ENCODE data around the gene HACE1.
A peak's percentile ranks its signal among the peaks of the same experiment; 100 is the strongest.
"Not testable (repeated sequence)": the region's sequence is repeated elsewhere in the genome, so short reads cannot be mapped to it uniquely, and the experiment has no call there.

The HACE1 gene

DNA sequence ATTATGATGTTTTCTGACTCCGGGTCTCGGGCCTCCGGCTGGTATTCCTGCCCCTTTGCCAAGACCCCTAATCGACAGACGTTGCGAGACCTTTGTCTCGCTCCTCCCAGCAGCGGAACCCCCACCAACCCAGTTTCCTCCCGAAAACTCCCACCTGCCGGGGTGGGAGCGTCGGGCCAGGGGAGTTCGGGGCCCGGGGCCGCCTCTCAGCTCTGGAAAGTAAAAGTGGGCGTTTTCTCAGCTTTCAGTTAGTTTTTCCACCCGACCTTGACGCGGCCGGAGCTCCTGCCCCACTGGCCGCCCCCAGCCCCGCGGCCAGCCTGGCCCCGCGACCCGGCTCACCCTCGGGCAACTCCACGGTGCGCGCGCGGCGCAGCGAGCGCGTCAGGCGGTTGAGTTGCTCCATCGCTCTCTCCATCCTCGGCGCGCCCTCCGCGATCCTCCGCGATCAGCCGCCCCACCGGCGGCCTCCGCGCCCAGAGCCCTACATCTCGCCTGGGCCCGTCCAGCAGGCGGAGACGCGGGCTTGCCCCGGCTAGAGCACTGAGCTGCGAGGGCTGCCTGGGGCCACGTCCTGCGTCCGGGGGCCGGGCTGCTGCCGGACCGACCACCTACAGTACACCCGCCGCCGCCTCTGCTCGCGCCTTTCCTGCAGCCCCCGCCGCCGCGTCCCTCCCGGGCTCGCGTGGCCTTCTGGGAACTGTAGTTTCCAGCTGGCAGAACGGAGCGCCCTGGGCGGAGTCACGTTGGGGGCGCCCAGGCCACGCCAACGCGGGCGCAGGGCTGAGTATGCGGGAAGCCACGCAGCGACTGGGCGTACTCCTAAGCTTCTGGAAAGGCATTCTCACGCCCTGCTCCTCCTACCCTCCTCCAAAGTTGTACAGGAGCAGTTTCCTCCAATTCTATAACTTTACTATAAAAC, at the start of gene HACE1:
Gene HACE1 (minus strand): TSS at position 695 of the 922 bp plus-strand sequence. CDS start 277 bp downstream, at position 418.
- peak; percentile 86 for DNase-seq (ENCODE audit: low read depth)

- no peak for DNase-seq (ENCODE audit: low read depth)
These were observed 49.3 kb upstream of the HACE1 start for GRCh38 chr6:104908888-104909525.

- DNase-seq (ENCODE audit: low read depth) = no peak
These were observed 48.5 kb upstream of the HACE1 start for GRCh38 chr6:104908031-104908887.

GRCh38 chr6:104898893-104899292, 39.2 kb upstream of the HACE1 start:
- not testable (repeated sequence) for DNase-seq (ENCODE audit: low read depth)

DNA sequence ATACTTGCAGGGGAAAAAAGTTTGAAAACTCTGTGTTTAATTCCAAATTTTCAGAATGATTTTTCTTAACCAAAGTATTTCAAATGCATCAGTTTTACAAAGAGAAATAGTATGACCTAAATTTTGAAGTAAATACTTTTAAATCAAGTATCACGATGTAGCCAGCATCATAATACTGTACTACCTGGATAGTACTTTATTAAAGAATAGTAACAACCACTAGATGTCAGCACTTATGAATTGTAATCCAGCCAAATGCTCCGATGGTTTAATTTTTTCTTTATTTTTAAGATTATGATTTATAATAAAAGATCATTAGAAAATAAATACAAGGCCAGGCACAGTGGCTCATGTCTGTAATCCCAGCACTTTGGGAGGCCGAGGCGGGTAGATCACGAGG, 37.2 kb upstream of the HACE1 start:
- DNase-seq (ENCODE audit: low read depth) = no peak

DNA sequence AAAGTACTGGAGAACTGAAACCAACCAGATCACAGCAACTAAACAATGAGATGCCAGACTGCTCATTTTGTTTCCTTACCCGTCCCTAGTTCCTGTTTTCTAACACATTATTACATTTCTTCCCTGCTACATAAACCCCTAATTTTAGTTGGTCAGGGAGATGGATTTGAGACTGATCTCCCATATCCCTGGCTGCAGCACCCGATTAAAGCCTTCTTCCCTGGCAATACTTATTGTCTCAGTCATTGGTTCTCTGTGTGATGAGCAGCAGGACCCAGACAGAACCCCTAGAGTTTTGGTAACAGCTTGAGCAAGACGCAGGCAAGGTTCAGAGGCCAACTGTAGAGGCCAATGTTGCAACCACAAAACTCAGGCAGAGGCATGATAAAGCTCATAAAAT, 28.3 kb upstream of the HACE1 start:
- DNase-seq (ENCODE audit: low read depth) = no peak

GRCh38 chr6:104887350-104887749, 27.6 kb upstream of the HACE1 start:
- no peak for DNase-seq (ENCODE audit: low read depth)

GRCh38 chr6:104885518-104886043, 25.9 kb upstream of the HACE1 start:
- DNase-seq (ENCODE audit: low read depth) = no peak

DNA sequence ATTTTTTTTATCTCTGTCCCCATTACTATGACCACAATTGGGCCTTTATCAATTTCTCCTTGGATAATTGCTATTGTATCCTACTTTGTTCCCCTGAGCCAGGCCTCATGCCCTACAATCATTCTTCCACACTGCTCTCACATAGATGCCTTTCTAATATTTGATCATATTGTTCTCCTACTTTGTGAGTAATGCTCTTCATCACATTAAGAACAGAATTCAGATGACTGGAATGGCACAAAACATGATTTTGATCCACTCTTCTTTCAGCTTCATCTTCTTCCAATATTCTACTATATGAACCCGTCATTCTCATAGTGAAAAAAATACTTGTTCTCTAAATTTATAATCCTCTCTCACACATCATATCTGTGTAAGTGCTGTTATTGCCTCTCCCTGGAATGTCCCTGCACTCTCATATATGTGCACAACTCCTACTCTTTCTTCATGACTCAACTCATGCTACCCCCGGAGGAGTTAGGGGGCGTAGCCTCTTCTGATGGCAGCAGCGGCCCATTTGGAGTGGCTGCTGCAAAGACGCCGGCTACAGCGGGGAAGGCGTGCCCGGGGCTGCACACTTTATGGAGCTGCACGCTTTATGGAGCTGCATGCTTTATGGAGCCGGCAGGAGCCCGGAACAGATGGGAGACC, 25.3 kb upstream of the HACE1 start:
- no peak for DNase-seq (ENCODE audit: low read depth)

- DNase-seq (ENCODE audit: low read depth) = no peak
These were observed 22.4 kb upstream of the HACE1 start for GRCh38 chr6:104881964-104882668.

DNA sequence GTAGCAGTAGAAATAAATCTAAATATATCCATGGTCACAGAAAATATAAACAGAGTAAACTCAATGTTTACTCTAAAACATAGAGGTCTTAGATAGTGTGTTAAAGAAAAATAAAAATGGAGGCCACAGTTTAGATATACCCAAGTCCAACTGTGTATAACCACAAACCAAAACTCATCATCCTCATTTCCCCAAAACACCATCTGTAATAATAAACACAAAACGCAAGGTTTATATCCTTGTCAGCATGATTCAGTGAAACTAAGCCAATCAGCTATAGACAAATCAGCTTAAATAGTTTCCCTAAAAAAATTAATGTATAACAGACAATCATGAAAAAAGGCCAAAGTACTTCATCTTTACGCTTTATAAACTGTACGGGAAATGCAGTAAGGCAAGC, 2.7 kb upstream of the HACE1 start:
- no peak for DNase-seq (ENCODE audit: low read depth)

- DNase-seq (ENCODE audit: low read depth) = no peak
These were observed 502 bp upstream of the HACE1 start for GRCh38 chr6:104860221-104860620.

- DNase-seq (ENCODE audit: low read depth) = no peak
These were observed 1.1 kb downstream of the HACE1 start for GRCh38 chr6:104858642-104859041.

- no peak for DNase-seq (ENCODE audit: low read depth)
These were observed 4.2 kb downstream of the HACE1 start for GRCh38 chr6:104855507-104855906.

- DNase-seq (ENCODE audit: low read depth) = not testable (repeated sequence)
These were observed 12.0 kb downstream of the HACE1 start for GRCh38 chr6:104847721-104848120.

GRCh38 chr6:104843229-104843628, 16.5 kb downstream of the HACE1 start:
- no peak for DNase-seq (ENCODE audit: low read depth)

DNA sequence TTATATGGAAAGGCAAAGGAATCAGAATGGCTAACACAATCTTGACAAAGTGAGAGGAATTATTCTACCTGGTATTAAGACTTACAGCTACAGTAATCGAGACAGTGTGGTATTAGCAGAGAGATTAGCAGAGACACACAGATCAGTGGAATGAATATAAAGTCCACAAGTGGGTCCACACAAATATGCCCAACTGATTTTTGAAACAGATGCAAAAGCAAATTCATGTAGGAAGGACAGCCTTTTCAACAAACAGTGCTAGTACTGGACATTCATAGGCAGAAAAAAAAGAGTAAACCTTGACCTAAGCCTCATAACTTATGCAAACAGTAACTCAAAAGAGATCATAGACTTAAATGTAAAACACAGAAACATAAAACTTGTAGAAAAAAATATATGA, 22.6 kb downstream of the HACE1 start:
- no peak for DNase-seq (ENCODE audit: low read depth)

DNA sequence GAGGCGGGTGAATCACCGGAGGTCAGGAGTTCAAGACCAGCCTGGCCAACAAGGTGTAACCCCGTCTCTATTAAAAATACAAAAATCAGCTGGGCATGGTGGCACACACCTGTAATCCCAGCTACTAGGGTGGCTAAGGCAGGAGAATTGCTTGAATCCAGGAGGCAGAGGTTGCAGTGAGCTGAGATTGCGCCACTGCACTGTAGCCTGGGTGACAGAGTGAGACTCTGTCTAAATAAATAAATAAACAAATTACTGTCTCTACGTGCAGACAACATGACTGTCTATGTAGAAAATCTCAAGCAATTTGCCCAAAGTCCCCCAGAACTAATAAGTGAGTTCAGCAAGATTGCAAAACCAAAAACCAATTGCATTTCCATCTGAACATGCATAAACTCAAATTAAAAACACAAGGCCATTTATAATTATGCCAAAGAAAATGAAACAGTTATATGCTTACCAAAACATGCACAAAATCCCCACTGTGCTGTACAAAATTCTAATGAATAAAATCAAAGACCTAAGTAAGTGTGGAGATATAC, 23.2 kb downstream of the HACE1 start:
- not testable (repeated sequence) for DNase-seq (ENCODE audit: low read depth)

- no peak for DNase-seq (ENCODE audit: low read depth)
These were observed 23.9 kb downstream of the HACE1 start for GRCh38 chr6:104835782-104836181.

DNA sequence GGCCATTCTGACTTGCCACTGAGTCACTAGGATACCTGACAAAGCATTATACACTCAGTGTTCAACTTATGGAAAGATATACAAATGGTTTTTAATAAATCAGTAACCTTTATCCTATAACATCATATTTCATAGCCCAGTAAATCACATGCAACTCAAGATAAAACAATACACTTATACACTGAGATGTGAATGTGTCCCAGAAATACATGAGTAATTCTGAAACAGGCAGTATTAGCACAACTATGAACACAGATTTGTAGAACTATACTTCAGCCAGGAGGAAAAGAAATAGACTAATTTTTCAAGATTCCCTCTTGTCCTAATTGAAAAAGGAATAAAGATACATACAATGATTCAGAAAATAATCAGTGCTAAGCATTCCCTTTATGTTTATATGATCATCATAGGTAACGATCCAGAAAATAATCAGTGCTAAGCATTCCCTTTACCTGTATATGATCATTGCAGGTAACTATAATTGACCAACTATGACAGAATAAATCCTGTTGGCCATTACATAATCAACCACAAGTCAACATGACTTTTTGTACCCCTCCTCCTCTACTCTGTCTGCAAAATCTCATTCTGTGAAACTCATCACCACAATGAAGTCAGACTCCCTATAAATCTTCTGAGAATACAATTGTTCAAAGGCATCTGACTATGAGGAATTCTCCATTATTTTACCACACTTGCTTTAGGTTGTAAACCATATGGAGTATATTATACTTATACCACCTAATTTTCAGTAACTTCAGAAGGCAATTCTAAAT, 30.3 kb downstream of the HACE1 start:
- no peak for DNase-seq (ENCODE audit: low read depth)

Measured in stimulated activated CD8-positive, alpha-beta memory T cell treated with anti-CD3 and anti-CD28 coated beads, Interleukin-4, amount 100 ng/mL, for 24 hours (primary cell).